ENCODE results near the gene DPEP3. TPM values are rescaled to one million over a fixed set of nuclear protein-coding genes. Genes with fewer than 3 reads are reported as not detected.
"Not testable (repeated sequence)": the region's sequence is repeated elsewhere in the genome, so short reads cannot be mapped to it uniquely, and the experiment has no call there.

DPEP3 gene
- total and polyA plus RNA-seq, 12 donors, result 0.01 to 0.34 TPM; not detected in 10

DNA sequence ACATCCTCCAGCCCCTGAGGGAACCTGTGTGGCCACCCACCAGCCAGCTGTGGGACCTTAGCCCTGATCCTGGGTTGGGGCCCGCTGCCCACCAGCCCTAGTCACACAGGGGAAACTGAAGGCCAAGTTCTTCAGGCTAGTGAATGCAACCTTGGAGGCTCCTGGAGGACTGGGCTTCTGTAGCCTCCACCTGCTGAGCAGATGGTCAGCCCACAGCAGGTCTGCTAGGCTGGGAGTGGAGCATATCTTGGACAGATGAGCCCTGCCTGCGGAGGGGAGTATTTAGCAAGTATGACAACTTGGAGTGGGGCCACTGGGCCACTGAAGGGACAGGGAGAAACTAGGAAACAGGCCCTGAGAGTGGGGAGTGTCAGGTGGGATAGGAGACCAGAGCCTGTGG lies 4.1 kb downstream of the DPEP3 start:
- H3K27me3 ChIP-seq, result peaks cover 0 to 8% (median 0%) of the 10 kb centered on the region in 7 donors
- 91% methylated on average over 2 of the region's 2 CpGs for WGBS, 2 donors
- H3K4me3 ChIP-seq, result no peak overlapping the region
- no peak overlapping the region for H3K27ac ChIP-seq
- no peaks in the 10 kb centered on the region for H3K9me3 ChIP-seq
- ATAC-seq (no peak), DNase-seq (no peak)
- no peak for TF ChIP-seq CTCF (IDR thresholded peaks at IDR 0.05)
- intact Hi-C loops (cut with DNase I), result no loop called here
- H3K4me1 ChIP-seq, result no peaks in the 10 kb centered on the region
- no peaks in the 10 kb centered on the region for H3K36me3 ChIP-seq

DNA sequence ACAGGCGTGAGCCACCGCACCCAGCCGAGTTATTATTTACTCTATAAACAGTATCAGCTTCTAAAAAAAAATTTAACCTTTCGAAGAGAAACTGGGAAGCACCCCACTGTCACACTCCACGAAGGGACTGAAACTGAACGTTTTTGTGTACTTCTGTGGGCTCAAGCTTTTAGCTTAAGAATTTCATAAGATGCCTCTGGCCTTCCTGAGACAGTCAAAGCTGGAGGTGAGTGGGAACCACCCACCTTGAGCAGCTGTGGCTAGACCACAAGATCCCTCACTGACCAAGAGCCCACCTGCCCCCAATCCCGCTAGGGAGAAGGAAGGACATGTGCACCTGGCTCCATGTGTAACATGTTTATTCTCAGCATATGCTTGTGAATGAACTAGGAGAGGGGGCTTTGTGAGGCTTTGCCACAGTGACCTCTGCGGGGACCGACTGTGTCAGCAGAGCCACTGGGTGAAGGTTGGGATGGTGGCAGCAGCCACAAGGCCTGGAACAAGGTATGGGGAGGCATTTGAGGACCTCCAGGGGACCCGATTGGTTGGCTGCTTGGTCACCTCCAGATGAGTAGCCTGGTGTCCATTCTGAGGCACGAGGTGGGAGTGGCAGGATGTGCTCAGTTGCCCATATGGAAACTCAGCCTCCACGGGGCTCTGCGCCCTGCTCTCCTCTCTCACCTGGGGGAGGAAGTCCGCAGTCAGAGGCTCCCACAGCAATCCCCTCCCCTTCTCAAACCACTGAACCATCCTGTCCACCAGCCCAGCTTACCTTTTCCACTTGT lies 4.8 kb downstream of the DPEP3 start:
- 81 to 85% methylated on average over 14 of the region's 14 CpGs for WGBS, 2 donors
- Histone ChIP-seq H3K36me3 (no peaks in the 10 kb centered on the region), H3K27ac (no peak overlapping the region), H3K4me3 (no peak overlapping the region), H3K27me3 (peaks cover 0 to 7% (median 0%) of the 10 kb centered on the region in 7 donors), H3K4me1 (no peaks in the 10 kb centered on the region), H3K9me3 (no peaks in the 10 kb centered on the region)
- TF ChIP-seq CTCF (IDR thresholded peaks at IDR 0.05), result no peak
- ATAC-seq, result no peak
- no peak for DNase-seq
- intact Hi-C loops (cut with DNase I), result no loop called here

GRCh38 chr16:67972285-67972684 lies 8.0 kb downstream of the DPEP3 start:
- H3K9me3 ChIP-seq; H3K4me3 ChIP-seq; intact Hi-C loops (cut with DNase I); H3K27me3 ChIP-seq; H3K36me3 ChIP-seq; DNase-seq; ATAC-seq; H3K27ac ChIP-seq: not testable (repeated sequence)
- 90 to 91% methylated on average over 7 of the region's 7 CpGs for WGBS, 2 donors
- H3K4me1 ChIP-seq, result peaks cover 0 to 15% (median 1%) of the 10 kb centered on the region in 9 donors

DNA sequence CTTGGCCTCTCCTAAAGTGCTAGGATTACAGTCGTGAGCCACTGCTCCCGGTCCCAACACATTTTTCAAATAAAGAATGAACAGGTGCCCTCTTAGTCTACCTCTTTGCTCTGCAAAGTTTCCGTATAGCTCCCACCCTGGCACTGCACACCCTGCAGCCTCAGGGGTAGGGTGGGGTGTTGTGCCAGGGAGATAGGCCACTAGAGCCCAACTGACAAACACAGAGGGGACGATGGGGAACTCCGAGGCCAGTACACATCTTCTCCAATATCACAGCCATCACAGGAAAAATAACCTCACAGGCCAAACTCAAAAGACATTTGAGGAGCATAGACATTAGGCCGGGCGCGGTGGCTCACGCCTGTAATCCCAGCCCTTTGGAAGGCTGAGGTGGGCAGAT lies 9.2 kb downstream of the DPEP3 start:
- DNase-seq (no peak), ATAC-seq (no peak)
- peaks cover 9 to 27% (median 13%) of the 10 kb centered on the region in 9 donors for H3K4me1 ChIP-seq
- no peaks in the 10 kb centered on the region for H3K36me3 ChIP-seq
- H3K27ac ChIP-seq, result no peak overlapping the region
- H3K9me3 ChIP-seq, result no peaks in the 10 kb centered on the region
- intact Hi-C loops (cut with DNase I), result no loop called here
- WGBS, 2 donors, result 94 to 95% methylated on average over 9 of the region's 9 CpGs
- H3K4me3 ChIP-seq, result no peak overlapping the region
- H3K27me3 ChIP-seq, result no peaks in the 10 kb centered on the region
- TF ChIP-seq CTCF (IDR thresholded peaks at IDR 0.05), result no peak
